Posterior vena cava (tissue), 2 donors: Measurements from ENCODE around the gene PTPRN2. TPM values are rescaled to one million over a fixed set of nuclear protein-coding genes. Genes with fewer than 3 reads are reported as not detected.
A peak's percentile ranks its signal among the peaks of the same experiment; 100 is the strongest.

Experiments
- DNase-seq: peaks from one replicate; pipeline ENCODE4 v3.0.0-alpha.2; 2020; ENCODE audit warnings: low spot score
- intact Hi-C, 2 donors: fragments of 100-400 bp; cut with DNase I; formaldehyde crosslinking; loops; one replicate each; pipeline versions ENCODE4 v1.14.1 to v1.14.2; 2022 to 2023
- total RNA-seq, 2 donors: library from RNA; stranded (reverse); fragmentation: NEBNext Ultra II Directional; extraction: Animal tissue kit (Norgen Biotek cat#: 25700); gene quantifications; one replicate each; pipeline ENCODE4 v1.2.1, GENCODE V29; 2021
- donor health status: DM: yes; HTN: yes; CAD: no.
- donor health status: DM: yes; HTN: yes; CAD: no.

PTPRN2 gene
- total RNA-seq, 2 donors from 2014 or later, result 1.6 to 2.8 TPM

- intact Hi-C loops, result no loop called here
- DNase-seq, result no peak
Observed at GRCh38 chr7:158482480-158482879, 105.1 kb downstream of the PTPRN2 start.

- DNase-seq, result peak; percentile 73
- intact Hi-C loops, result loop anchor here in 1 of 2 donors (5.0 kb wide), 1 partner anchor 748 kb away; no protein-coding TSS in a partner anchor
Observed at GRCh38 chr7:158479664-158480025, 108.0 kb downstream of the PTPRN2 start.

GRCh38 chr7:158479021-158479663 lies 108.5 kb downstream of the PTPRN2 start:
- peak; percentile 53 for DNase-seq
- intact Hi-C loops, result loop anchor here in 1 of 2 donors (5.0 kb wide), 1 partner anchor 748 kb away; no protein-coding TSS in a partner anchor

GRCh38 chr7:158477866-158478265 lies 109.8 kb downstream of the PTPRN2 start:
- DNase-seq, result peak; percentile 63
- intact Hi-C loops, result loop anchor here in 1 of 2 donors (5.0 kb wide), 1 partner anchor 749 kb away; no protein-coding TSS in a partner anchor

- intact Hi-C loops, result loop anchor here in 1 of 2 donors (5.0 kb wide), 1 partner anchor 751 kb away; no protein-coding TSS in a partner anchor
Observed at GRCh38 chr7:158476331-158476932, 111.2 kb downstream of the PTPRN2 start.

GRCh38 chr7:158475679-158476052 lies 112.0 kb downstream of the PTPRN2 start:
- intact Hi-C loops, result loop anchor here in 1 of 2 donors (5.0 kb wide), 1 partner anchor 752 kb away; no protein-coding TSS in a partner anchor
- no peak for DNase-seq

More at GRCh38 chr7:158476331-158476932, 111.2 kb downstream of the PTPRN2 start:
- peak; percentile 52 for DNase-seq

- peak; percentile 75 for DNase-seq
- intact Hi-C loops, result loop anchor here in 1 of 2 donors (5.0 kb wide), 1 partner anchor 752 kb away; no protein-coding TSS in a partner anchor
Observed at GRCh38 chr7:158475036-158475678, 112.5 kb downstream of the PTPRN2 start.

- DNase-seq, result peak; percentile 72
- intact Hi-C loops, result no loop called here
Observed at GRCh38 chr7:158474488-158474887, 113.1 kb downstream of the PTPRN2 start.

GRCh38 chr7:158473946-158474345 lies 113.7 kb downstream of the PTPRN2 start:
- intact Hi-C loops, result no loop called here
- DNase-seq, result peak; percentile 26

GRCh38 chr7:158473221-158473620 lies 114.4 kb downstream of the PTPRN2 start:
- peak; percentile 48 for DNase-seq
- intact Hi-C loops, result no loop called here

GRCh38 chr7:158472596-158472995 lies 115.0 kb downstream of the PTPRN2 start:
- intact Hi-C loops, result no loop called here

GRCh38 chr7:158471716-158472115 lies 115.9 kb downstream of the PTPRN2 start:
- intact Hi-C loops, result no loop called here
- DNase-seq, result peak; percentile 38

More at GRCh38 chr7:158472596-158472995, 115.0 kb downstream of the PTPRN2 start:
- DNase-seq, result peak; percentile 76

GRCh38 chr7:158470336-158470735 lies 117.3 kb downstream of the PTPRN2 start:
- peak; percentile 52 for DNase-seq
- intact Hi-C loops, result no loop called here

- DNase-seq, result peak; percentile 5
- intact Hi-C loops, result no loop called here
Observed at GRCh38 chr7:158469396-158470051, 118.1 kb downstream of the PTPRN2 start.

- intact Hi-C loops, result no loop called here
- peak; percentile 1 for DNase-seq
Observed at GRCh38 chr7:158468700-158469296, 118.8 kb downstream of the PTPRN2 start.

- intact Hi-C loops, result no loop called here
- DNase-seq, result no peak
Observed at GRCh38 chr7:158468181-158468580, 119.4 kb downstream of the PTPRN2 start.

- intact Hi-C loops, result no loop called here
- DNase-seq, result peak; percentile 15
Observed at GRCh38 chr7:158467562-158467961, 120.1 kb downstream of the PTPRN2 start.

GRCh38 chr7:158463317-158463716 lies 124.3 kb downstream of the PTPRN2 start:
- no peak for DNase-seq
- intact Hi-C loops, result no loop called here

- intact Hi-C loops, result no loop called here
- DNase-seq, result peak; percentile 67
Observed at GRCh38 chr7:158461824-158462223, 125.8 kb downstream of the PTPRN2 start.
